A673 (cell line): ENCODE results near the gene PEX5L.

Experiments
- CTCF ChIP-seq: fragments of 300-800, 200-600 bp; sonication (generic); conservative IDR thresholded peaks from 2 replicates; pipeline ENCODE4 v1.5.1; 2017; ENCODE audit warnings: low read depth, mild to moderate bottlenecking, antibody characterized with exemption, low read length, moderate library complexity, mixed read lengths
- EZH2 ChIP-seq: fragments of 200-600 bp; sonication (generic); IDR thresholded peaks from 2 replicates; pipeline ENCODE4 v1.6.1; 2017; ENCODE audit warnings: borderline replicate concordance, low read depth, mild to moderate bottlenecking, mixed read lengths, antibody characterized with exemption, low read length; ENCODE audit not compliant: poor library complexity, severe bottlenecking

DNA sequence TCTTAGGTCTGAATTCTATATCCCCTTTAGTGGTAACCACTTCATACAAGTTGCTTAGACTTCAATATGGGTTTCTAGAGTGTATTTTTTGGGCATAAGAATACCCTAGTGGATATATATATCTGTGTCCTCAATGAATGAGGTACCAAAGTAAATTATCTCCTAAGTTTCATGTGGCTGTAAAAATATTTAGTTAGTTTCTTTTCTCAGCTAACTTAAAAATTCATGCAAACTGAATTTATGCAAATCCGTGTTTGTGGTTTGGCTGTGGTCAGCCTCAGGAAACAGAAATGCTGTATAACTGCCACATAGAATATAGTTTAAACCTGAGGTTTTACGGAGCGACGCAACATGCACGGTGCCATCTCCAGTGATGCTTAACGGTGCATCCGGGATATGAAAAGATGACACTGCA lies 80.3 kb downstream of the PEX5L start:
- TF ChIP-seq CTCF (no peak), EZH2 (no peak)
